ENCODE measurements around the gene INTS4. TPM values are rescaled to one million over a fixed set of nuclear protein-coding genes. Genes with fewer than 3 reads are reported as not detected.

Gene INTS4
- total and polyA plus RNA-seq, 2 donors (not counting 1 experiment from before 2014, with no cell fraction given): 46.1 to 78.9 TPM

GRCh38 chr11:77842441-77843121 is 151.9 kb downstream of the INTS4 start:
- no peaks in the 10 kb centered on the region for H3K79me2 ChIP-seq (ENCODE audit: control insufficient read depth, insufficient read depth, low read length)
- no peak overlapping the region for H3K4me2 ChIP-seq (replicated peaks; ENCODE audit: low read depth, low read length, poor library complexity, severe bottlenecking)
- CTCF ChIA-PET: no interaction called here
- H4K20me1 ChIP-seq (ENCODE audit: control insufficient read depth, insufficient read depth, low read length, poor library complexity, severe bottlenecking): no peaks in the 10 kb centered on the region
- POLR2A ChIA-PET: no interaction called here
- no peaks in the 10 kb centered on the region for H3K4me1 ChIP-seq (ENCODE audit: control insufficient read depth in 2 of 2, insufficient read depth in 2 of 2, low read length in 2 of 2)
- no CpG with 5 or more reads among the region's 1 CpG for WGBS (ENCODE audit: insufficient coverage)
- H3K9me3 ChIP-seq (ENCODE audit: control extremely low read depth in 1 of 3, control insufficient read depth in 2 of 3, insufficient read depth in 1 of 3, low read length in 2 of 3): peaks cover 0 to 10% (median 5%) of the 10 kb centered on the region in 3 donors
- H3K9ac ChIP-seq (ENCODE audit: low read length): no peak overlapping the region
- intact Hi-C loops (cut with micrococcal nuclease): no loop called here
- Mint-ChIP-seq H3K27ac (no peak overlapping the region), H3K4me1 (no peaks in the 10 kb centered on the region), H3K9me3 (ENCODE audit: insufficient read depth) (peaks cover 8% of the 10 kb centered on the region), H3K4me3 (no peak overlapping the region), H3K27me3 (no peaks in the 10 kb centered on the region)
- H2AFZ ChIP-seq (ENCODE audit: insufficient read depth, low read depth, low read length, poor library complexity, severe bottlenecking): no peak overlapping the region
- H3K4me3 ChIP-seq (ENCODE audit: control extremely low read depth in 1 of 5, extremely low read depth in 1 of 5, insufficient read depth in 1 of 5, low read depth in 2 of 5, low read length in 4 of 5): no peak overlapping the region
- no peak for TF ChIP-seq CTCF (IDR thresholded peaks at IDR 0.05)
- no peak for TF ChIP-seq EZH2 (IDR thresholded peaks at IDR 0.05; ENCODE audit: borderline replicate concordance, insufficient read depth, low read depth, low read length, poor library complexity, severe bottlenecking)
- H3K27me3 ChIP-seq (replicated peaks in 1 of 4; ENCODE audit: control extremely low read depth in 1 of 4, control insufficient read depth in 3 of 4, insufficient read depth in 4 of 4, low read length in 3 of 4): no peaks in the 10 kb centered on the region
- H3K36me3 ChIP-seq (replicated peaks in 1 of 2; ENCODE audit: control extremely low read depth in 1 of 2, control insufficient read depth in 1 of 2, extremely low read depth in 1 of 2, insufficient read depth in 2 of 2, low read length in 1 of 2): peaks cover 0 to 3% of the 10 kb centered on the region in 2 experiments
- DNase-seq (no peak), ATAC-seq (ENCODE audit: low read depth) (no peak)
- no peak overlapping the region for H3K27ac ChIP-seq (ENCODE audit: low read length in 2 of 2)

- ATAC-seq (ENCODE audit: low read depth) (no peak), DNase-seq (no peak)
- intact Hi-C loops (cut with micrococcal nuclease): no loop called here
- 95% methylated on average over 4 of the region's 4 CpGs for WGBS (ENCODE audit: insufficient coverage)
- H3K79me2 ChIP-seq (ENCODE audit: control insufficient read depth, insufficient read depth, low read length): no peaks in the 10 kb centered on the region
- no peaks in the 10 kb centered on the region for H3K27me3 Mint-ChIP-seq
- H4K20me1 ChIP-seq (ENCODE audit: control insufficient read depth, insufficient read depth, low read length, poor library complexity, severe bottlenecking): no peaks in the 10 kb centered on the region
- no peak overlapping the region for H3K4me3 ChIP-seq (ENCODE audit: control extremely low read depth in 1 of 5, extremely low read depth in 1 of 5, insufficient read depth in 1 of 5, low read depth in 2 of 5, low read length in 4 of 5)
- H3K27ac Mint-ChIP-seq: no peak overlapping the region
- H2AFZ ChIP-seq (ENCODE audit: insufficient read depth, low read depth, low read length, poor library complexity, severe bottlenecking): no peak overlapping the region
- H3K27me3 ChIP-seq (replicated peaks in 1 of 4; ENCODE audit: control extremely low read depth in 1 of 4, control insufficient read depth in 3 of 4, insufficient read depth in 4 of 4, low read length in 3 of 4): no peaks in the 10 kb centered on the region
- POLR2A ChIA-PET: no interaction called here
- CTCF ChIA-PET: no interaction called here
- H3K4me3 Mint-ChIP-seq: no peak overlapping the region
- no peaks in the 10 kb centered on the region for H3K4me1 ChIP-seq (ENCODE audit: control insufficient read depth in 2 of 2, insufficient read depth in 2 of 2, low read length in 2 of 2)
- H3K9me3 ChIP-seq (ENCODE audit: control extremely low read depth in 1 of 3, control insufficient read depth in 2 of 3, insufficient read depth in 1 of 3, low read length in 2 of 3): peaks cover 0 to 1% (median 0%) of the 10 kb centered on the region in 3 donors
- H3K36me3 ChIP-seq (replicated peaks in 1 of 2; ENCODE audit: control extremely low read depth in 1 of 2, control insufficient read depth in 1 of 2, extremely low read depth in 1 of 2, insufficient read depth in 2 of 2, low read length in 1 of 2): no peaks in the 10 kb centered on the region
- H3K4me2 ChIP-seq (replicated peaks; ENCODE audit: low read depth, low read length, poor library complexity, severe bottlenecking): no peak overlapping the region
- H3K9ac ChIP-seq (ENCODE audit: low read length): no peak overlapping the region
- H3K4me1 Mint-ChIP-seq: no peaks in the 10 kb centered on the region
- no peak overlapping the region for H3K27ac ChIP-seq (ENCODE audit: low read length in 2 of 2)
- TF ChIP-seq CTCF (IDR thresholded peaks at IDR 0.05) (no peak), EZH2 (IDR thresholded peaks at IDR 0.05; ENCODE audit: borderline replicate concordance, insufficient read depth, low read depth, low read length, poor library complexity, severe bottlenecking) (no peak)
- peaks cover 5% of the 10 kb centered on the region for H3K9me3 Mint-ChIP-seq (ENCODE audit: insufficient read depth)
Measured at GRCh38 chr11:77833302-77833701, 161.2 kb downstream of the INTS4 start.

Measured in B cell (primary cell).